ENCODE measurements around the gene DPYD.

Gene DPYD

DNA sequence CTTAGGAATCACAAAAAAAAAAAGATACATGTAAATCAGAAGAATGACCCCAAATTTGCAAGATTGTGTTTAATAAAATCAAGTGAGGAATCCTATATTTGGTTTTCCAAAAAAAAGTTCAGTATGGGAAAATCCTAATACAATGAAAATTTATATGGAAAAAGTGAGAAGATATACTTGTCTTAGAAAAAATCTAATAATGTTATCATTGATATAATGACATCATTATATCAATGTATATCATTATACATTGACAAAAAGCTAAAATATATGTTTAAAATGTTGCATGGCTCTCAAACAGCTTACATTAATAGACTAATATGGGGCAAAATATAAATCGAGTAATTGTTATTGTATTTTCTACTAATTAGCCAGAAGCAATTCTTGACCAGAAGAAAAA is 37.0 kb downstream of the DPYD start:
- Histone ChIP-seq H3K27ac (ENCODE audit: poor library complexity, severe bottlenecking) (no peak overlapping the region), H3K4me3 (ENCODE audit: severe bottlenecking) (no peak overlapping the region), H3K27me3 (ENCODE audit: insufficient read depth, poor library complexity, severe bottlenecking) (no peaks in the 10 kb centered on the region), H3K4me1 (ENCODE audit: insufficient read depth, poor library complexity, severe bottlenecking) (no peaks in the 10 kb centered on the region), H3K36me3 (ENCODE audit: low read depth) (peaks cover 16% of the 10 kb centered on the region; the same call in 1 of the 2 replicates), H3K9me3 (ENCODE audit: severe bottlenecking) (peaks cover 6% of the 10 kb centered on the region)
- ATAC-seq (ENCODE audit: low read depth), result no peak
- no peak for DNase-seq (ENCODE audit: low spot score)
- TF ChIP-seq, protein P1, sequence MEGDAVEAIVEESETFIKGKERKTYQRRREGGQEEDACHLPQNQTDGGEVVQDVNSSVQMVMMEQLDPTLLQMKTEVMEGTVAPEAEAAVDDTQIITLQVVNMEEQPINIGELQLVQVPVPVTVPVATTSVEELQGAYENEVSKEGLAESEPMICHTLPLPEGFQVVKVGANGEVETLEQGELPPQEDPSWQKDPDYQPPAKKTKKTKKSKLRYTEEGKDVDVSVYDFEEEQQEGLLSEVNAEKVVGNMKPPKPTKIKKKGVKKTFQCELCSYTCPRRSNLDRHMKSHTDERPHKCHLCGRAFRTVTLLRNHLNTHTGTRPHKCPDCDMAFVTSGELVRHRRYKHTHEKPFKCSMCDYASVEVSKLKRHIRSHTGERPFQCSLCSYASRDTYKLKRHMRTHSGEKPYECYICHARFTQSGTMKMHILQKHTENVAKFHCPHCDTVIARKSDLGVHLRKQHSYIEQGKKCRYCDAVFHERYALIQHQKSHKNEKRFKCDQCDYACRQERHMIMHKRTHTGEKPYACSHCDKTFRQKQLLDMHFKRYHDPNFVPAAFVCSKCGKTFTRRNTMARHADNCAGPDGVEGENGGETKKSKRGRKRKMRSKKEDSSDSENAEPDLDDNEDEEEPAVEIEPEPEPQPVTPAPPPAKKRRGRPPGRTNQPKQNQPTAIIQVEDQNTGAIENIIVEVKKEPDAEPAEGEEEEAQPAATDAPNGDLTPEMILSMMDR (IDR thresholded peaks at IDR 0.05; ENCODE audit: poor library complexity, severe bottlenecking), result no peak

GRCh38 chr1:97877307-97877706 is 43.5 kb downstream of the DPYD start:
- no peak overlapping the region for H3K4me3 ChIP-seq (ENCODE audit: severe bottlenecking)
- peaks cover 7% of the 10 kb centered on the region; the same call in 1 of the 2 replicates for H3K36me3 ChIP-seq (ENCODE audit: low read depth)
- H3K27ac ChIP-seq (ENCODE audit: poor library complexity, severe bottlenecking), result no peak overlapping the region
- DNase-seq (ENCODE audit: low spot score) (no peak), ATAC-seq (ENCODE audit: low read depth) (no peak)
- H3K9me3 ChIP-seq (ENCODE audit: severe bottlenecking), result no peaks in the 10 kb centered on the region
- H3K4me1 ChIP-seq (ENCODE audit: insufficient read depth, poor library complexity, severe bottlenecking), result no peaks in the 10 kb centered on the region
- no peaks in the 10 kb centered on the region for H3K27me3 ChIP-seq (ENCODE audit: insufficient read depth, poor library complexity, severe bottlenecking)
- TF ChIP-seq, protein P1 (IDR thresholded peaks at IDR 0.05; ENCODE audit: poor library complexity, severe bottlenecking), result no peak

- H3K4me1 ChIP-seq (ENCODE audit: insufficient read depth, poor library complexity, severe bottlenecking), result no peaks in the 10 kb centered on the region
- no peaks in the 10 kb centered on the region for H3K9me3 ChIP-seq (ENCODE audit: severe bottlenecking)
- TF ChIP-seq, protein P1 (IDR thresholded peaks at IDR 0.05; ENCODE audit: poor library complexity, severe bottlenecking), result no peak
- 0 out of 2 replicates have a peak, but pooled peaks cover 3% of the 10 kb centered on the region for H3K36me3 ChIP-seq (ENCODE audit: low read depth)
- no peaks in the 10 kb centered on the region for H3K27me3 ChIP-seq (ENCODE audit: insufficient read depth, poor library complexity, severe bottlenecking)
- no peak overlapping the region for H3K4me3 ChIP-seq (ENCODE audit: severe bottlenecking)
- H3K27ac ChIP-seq (ENCODE audit: poor library complexity, severe bottlenecking), result no peak overlapping the region
- DNase-seq (ENCODE audit: low spot score) (no peak), ATAC-seq (ENCODE audit: low read depth) (no peak)
Measured at GRCh38 chr1:97875996-97876395, 44.8 kb downstream of the DPYD start.

DNA sequence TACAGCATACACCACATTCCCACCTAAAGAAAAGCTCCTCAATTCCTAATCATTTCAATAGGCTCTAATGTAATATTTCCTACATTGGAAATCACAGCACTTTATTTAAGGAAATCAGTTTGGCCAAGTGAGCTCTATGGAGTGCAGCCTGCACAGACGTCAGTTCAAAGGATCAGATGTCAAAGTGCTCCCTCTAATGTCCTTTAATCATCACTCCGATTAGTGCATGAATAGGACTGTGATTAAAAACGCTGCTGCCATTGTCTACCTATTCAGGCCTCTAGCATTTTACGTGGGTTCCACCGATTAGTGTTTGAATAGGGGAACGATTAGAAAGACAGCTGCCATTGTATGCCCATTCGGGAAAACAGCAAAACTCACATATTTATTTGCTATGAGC is 50.2 kb downstream of the DPYD start:
- no peak overlapping the region for H3K27ac ChIP-seq (ENCODE audit: poor library complexity, severe bottlenecking)
- no peaks in the 10 kb centered on the region for H3K4me1 ChIP-seq (ENCODE audit: insufficient read depth, poor library complexity, severe bottlenecking)
- no peaks in the 10 kb centered on the region for H3K9me3 ChIP-seq (ENCODE audit: severe bottlenecking)
- no peak overlapping the region for H3K4me3 ChIP-seq (ENCODE audit: severe bottlenecking)
- TF ChIP-seq, protein P1 (IDR thresholded peaks at IDR 0.05; ENCODE audit: poor library complexity, severe bottlenecking), result no peak
- H3K27me3 ChIP-seq (ENCODE audit: insufficient read depth, poor library complexity, severe bottlenecking), result no peaks in the 10 kb centered on the region
- ATAC-seq (ENCODE audit: low read depth) (no peak), DNase-seq (ENCODE audit: low spot score) (no peak)
- no peaks in the 10 kb centered on the region for H3K36me3 ChIP-seq (ENCODE audit: low read depth)

DNA sequence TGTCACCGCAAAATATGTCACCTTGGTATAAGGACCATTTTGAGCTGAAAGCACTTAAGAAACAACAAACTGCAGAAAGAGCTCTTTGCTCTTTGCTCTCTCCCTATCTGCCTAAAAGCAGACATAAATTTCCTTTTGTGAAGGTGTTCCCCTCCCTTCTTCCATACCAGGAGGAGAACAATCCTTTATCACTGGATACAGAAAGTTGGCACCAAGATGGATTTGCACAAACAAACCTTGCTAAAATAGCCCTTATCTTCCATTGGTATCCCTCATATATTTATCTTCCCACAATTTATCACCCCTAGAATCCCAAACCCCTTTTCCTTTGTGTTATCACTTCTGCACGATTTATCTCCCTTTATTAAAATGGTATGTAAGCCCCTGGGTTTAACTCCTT is 51.4 kb downstream of the DPYD start:
- no peak overlapping the region for H3K27ac ChIP-seq (ENCODE audit: poor library complexity, severe bottlenecking)
- DNase-seq (ENCODE audit: low spot score) (no peak), ATAC-seq (ENCODE audit: low read depth) (no peak)
- no peaks in the 10 kb centered on the region for H3K4me1 ChIP-seq (ENCODE audit: insufficient read depth, poor library complexity, severe bottlenecking)
- H3K9me3 ChIP-seq (ENCODE audit: severe bottlenecking), result no peaks in the 10 kb centered on the region
- TF ChIP-seq, protein P1 (IDR thresholded peaks at IDR 0.05; ENCODE audit: poor library complexity, severe bottlenecking), result no peak
- H3K27me3 ChIP-seq (ENCODE audit: insufficient read depth, poor library complexity, severe bottlenecking), result no peaks in the 10 kb centered on the region
- H3K36me3 ChIP-seq (ENCODE audit: low read depth), result no peaks in the 10 kb centered on the region
- H3K4me3 ChIP-seq (ENCODE audit: severe bottlenecking), result no peak overlapping the region

Data from RWPE2 (cell line).